Panc1 (cell line): ENCODE results near the gene CHCHD2. TPM values are rescaled to one million over a fixed set of nuclear protein-coding genes. Genes with fewer than 3 reads are reported as not detected.

ENCODE experiments used
- ATAC-seq: fragments of 200-7000 bp; cut with Tn5 transposase; 2 replicates; pipeline ENCODE4 v1.9.1; 2020; ENCODE audit warnings: mild to moderate bottlenecking, moderate library complexity
- BruUV-seq: library from RNA; stranded (reverse); fragments of 400-500 nt; replicated peaks from 2 replicates; lab custom pipeline; 2021; lab: Mats Ljungman, UMichigan
- CTCF ChIA-PET: fragments of 300-600 bp; sonication (Branson Sonifier 250); formaldehyde crosslinking; loops from one replicate; lab custom pipeline; 2022; ENCODE audit warnings: antibody characterized with exemption; lab: Charles Lee
- POLR2A ChIA-PET: fragments of 300-600 bp; sonication (Branson Sonifier 250); formaldehyde crosslinking; loops from one replicate; lab custom pipeline; 2022; ENCODE audit warnings: antibody characterized with exemption; lab: Charles Lee
- DNase-seq: peaks from one replicate; pipeline ENCODE4 v3.0.0-alpha.2; 2010; ENCODE audit warnings: low read depth, low spot score
- H3K27ac ChIP-seq: 2 replicates; pipeline ENCODE4 v1.5.1; 2011; ENCODE audit warnings: mild to moderate bottlenecking, low read length, inconsistent platforms
- H3K27me3 ChIP-seq: fragments of 200-500 bp; sonication (Bioruptor generic); 2 replicates; pipeline ENCODE4 v1.6.0; 2014; ENCODE audit warnings: low read length, inconsistent platforms; ENCODE audit not compliant: control insufficient read depth, insufficient read depth
- H3K36me3 ChIP-seq: fragments of 200-500 bp; sonication (Bioruptor generic); 2 replicates; pipeline ENCODE4 v1.5.1; 2014; ENCODE audit warnings: inconsistent platforms, mild to moderate bottlenecking, low read length, moderate library complexity; ENCODE audit not compliant: control insufficient read depth, insufficient read depth
- H3K4me1 ChIP-seq: 2 replicates; pipeline ENCODE4 v1.5.1; 2011; ENCODE audit warnings: inconsistent platforms, mild to moderate bottlenecking, low read length, moderate library complexity; ENCODE audit not compliant: control insufficient read depth, insufficient read depth
- H3K4me3 ChIP-seq, 2 experiments: 2 replicates each; pipeline ENCODE4 v1.5.1; 2011 to 2012; ENCODE audit warnings: low read depth in 2 of 2, low read length in 2 of 2, mild to moderate bottlenecking in 2 of 2, inconsistent platforms in 1 of 2, moderate library complexity in 1 of 2
- H3K9me3 ChIP-seq: fragments of 200-500 bp; sonication (Bioruptor generic); 2 replicates; pipeline ENCODE4 v1.5.1; 2014; ENCODE audit warnings: low read depth, mild to moderate bottlenecking, inconsistent platforms, low read length, moderate library complexity; ENCODE audit not compliant: control insufficient read depth, insufficient read depth
- POLR2AphosphoS5 ChIP-seq: IDR thresholded peaks from 2 replicates; pipeline ENCODE4 v1.6.1; 2012; ENCODE audit warnings: mild to moderate bottlenecking, low read depth, low read length, moderate library complexity
- SIN3A ChIP-seq: IDR thresholded peaks from 2 replicates; pipeline ENCODE4 v1.6.1; 2012; ENCODE audit warnings: low read depth, mild to moderate bottlenecking, low read length, moderate library complexity, borderline replicate concordance; ENCODE audit not compliant: insufficient read depth
- TCF7L2 ChIP-seq: IDR thresholded peaks from 2 replicates; pipeline ENCODE4 v1.6.1; 2011; ENCODE audit warnings: mild to moderate bottlenecking, low read depth, low read length, inconsistent platforms
- in situ Hi-C: cut with HindIII; loops from 2 replicates; pipeline ENCODE4 v1.10.0; 2016; ENCODE audit warnings: low sequenced_read_pairs, low pct_unique_long_range_greater_than_20kb
- intact Hi-C: fragments of 100-400 bp; cut with micrococcal nuclease; formaldehyde crosslinking; loops from one replicate; pipeline ENCODE4 v1.10.0; 2022; ENCODE audit not compliant: unreplicated experiment
- total RNA-seq: library from RNA; stranded (reverse); gene quantifications from one replicate; pipeline ENCODE4 v1.2.1, GENCODE V29; 2021; ENCODE audit not compliant: unreplicated experiment
- TF ChIP-seq, protein P1 (sequence below), 2 experiments: IDR thresholded peaks; 2 replicates each; pipeline ENCODE4 v1.6.1; 2011 to 2012; ENCODE audit warnings: low read depth in 2 of 2, control low read depth in 1 of 2, low read length in 1 of 2, mild to moderate bottlenecking in 1 of 2, moderate library complexity in 1 of 2; ENCODE audit not compliant: insufficient read depth in 1 of 2
- TF ChIP-seq, protein P2 (sequence below): fragments of 450-650 bp; IDR thresholded peaks from 2 replicates; pipeline ENCODE4 v1.5.1; 2017; ENCODE audit warnings: mild to moderate bottlenecking

The CHCHD2 gene
- total RNA-seq, 1 experiment from 2014 or later: 666 TPM

DNA sequence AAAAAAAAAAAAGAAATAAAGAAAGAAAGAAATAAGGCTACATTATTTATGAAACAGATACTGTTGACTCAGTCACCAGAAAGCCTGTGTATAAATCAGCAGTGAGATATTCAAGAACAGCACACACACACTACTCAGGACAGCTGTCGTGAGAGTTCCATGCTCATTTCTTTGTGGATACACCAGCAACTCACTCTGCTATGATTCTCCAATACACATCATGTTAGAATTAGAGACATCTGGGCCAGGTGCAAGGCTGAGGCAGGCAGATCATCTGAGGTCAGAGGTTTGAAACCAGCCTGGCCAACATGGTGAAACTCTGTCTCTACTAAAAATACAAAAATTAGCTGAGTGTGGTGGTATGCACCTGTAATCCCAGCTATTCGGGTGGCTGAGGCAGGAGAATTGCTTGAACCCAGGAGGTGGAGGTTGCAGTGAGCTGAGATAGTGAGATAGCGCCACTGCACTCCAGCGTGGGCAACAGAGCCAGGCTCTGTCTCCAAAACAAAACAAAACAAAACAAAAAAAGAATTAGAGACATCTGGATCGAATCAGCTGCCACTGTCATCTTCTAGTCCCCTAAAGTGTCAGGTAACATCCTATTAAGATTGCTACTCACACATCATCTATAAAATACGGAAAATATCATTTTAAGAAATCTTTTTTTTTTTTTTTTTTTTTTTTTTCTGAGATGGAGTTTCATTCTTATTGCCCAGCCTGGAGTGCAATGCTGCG lies 21.1 kb upstream of the CHCHD2 start:
- in situ Hi-C loops: no loop called here
- BruUV-seq: no TSS peak

DNA sequence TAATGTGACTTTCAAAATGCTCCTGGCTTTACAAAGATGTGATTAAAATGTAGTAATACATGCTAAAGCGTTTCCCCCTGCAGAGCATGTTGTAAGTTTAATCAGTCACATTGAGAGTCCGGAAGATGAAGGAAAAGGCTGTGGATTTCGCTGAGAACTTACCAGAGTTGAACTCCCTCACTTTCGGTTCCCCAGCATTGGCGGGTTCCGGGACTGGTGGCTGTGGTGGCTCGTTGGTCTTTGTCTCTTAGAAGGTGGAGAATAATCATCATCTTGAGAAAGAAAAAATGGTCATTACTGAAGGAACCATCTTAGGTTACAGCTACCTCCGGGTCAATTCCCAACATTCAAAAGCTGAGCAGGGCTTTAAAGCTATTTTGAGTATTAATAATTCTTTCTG lies 19.6 kb upstream of the CHCHD2 start:
- no peak overlapping the region for H3K27ac ChIP-seq
- TF ChIP-seq, protein P1, sequence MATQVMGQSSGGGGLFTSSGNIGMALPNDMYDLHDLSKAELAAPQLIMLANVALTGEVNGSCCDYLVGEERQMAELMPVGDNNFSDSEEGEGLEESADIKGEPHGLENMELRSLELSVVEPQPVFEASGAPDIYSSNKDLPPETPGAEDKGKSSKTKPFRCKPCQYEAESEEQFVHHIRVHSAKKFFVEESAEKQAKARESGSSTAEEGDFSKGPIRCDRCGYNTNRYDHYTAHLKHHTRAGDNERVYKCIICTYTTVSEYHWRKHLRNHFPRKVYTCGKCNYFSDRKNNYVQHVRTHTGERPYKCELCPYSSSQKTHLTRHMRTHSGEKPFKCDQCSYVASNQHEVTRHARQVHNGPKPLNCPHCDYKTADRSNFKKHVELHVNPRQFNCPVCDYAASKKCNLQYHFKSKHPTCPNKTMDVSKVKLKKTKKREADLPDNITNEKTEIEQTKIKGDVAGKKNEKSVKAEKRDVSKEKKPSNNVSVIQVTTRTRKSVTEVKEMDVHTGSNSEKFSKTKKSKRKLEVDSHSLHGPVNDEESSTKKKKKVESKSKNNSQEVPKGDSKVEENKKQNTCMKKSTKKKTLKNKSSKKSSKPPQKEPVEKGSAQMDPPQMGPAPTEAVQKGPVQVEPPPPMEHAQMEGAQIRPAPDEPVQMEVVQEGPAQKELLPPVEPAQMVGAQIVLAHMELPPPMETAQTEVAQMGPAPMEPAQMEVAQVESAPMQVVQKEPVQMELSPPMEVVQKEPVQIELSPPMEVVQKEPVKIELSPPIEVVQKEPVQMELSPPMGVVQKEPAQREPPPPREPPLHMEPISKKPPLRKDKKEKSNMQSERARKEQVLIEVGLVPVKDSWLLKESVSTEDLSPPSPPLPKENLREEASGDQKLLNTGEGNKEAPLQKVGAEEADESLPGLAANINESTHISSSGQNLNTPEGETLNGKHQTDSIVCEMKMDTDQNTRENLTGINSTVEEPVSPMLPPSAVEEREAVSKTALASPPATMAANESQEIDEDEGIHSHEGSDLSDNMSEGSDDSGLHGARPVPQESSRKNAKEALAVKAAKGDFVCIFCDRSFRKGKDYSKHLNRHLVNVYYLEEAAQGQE (IDR thresholded peaks at IDR 0.05; ENCODE audit: insufficient read depth in 1 of 2, low read depth in 2 of 2, low read length in 1 of 2): no peak
- TF ChIP-seq POLR2AphosphoS5: no peak
- ATAC-seq (no peak), DNase-seq (no peak)
- ChIA-PET POLR2A (no interaction called here), CTCF (no interaction called here)
- intact Hi-C loops (no loop called here), in situ Hi-C loops (no loop called here)
- H3K4me3 ChIP-seq: no peak overlapping the region
- no peaks in the 10 kb centered on the region for H3K27me3 ChIP-seq
- H3K4me1 ChIP-seq: no peaks in the 10 kb centered on the region
- BruUV-seq: no TSS peak
- H3K9me3 ChIP-seq: no peaks in the 10 kb centered on the region
- H3K36me3 ChIP-seq: no peaks in the 10 kb centered on the region

More for the DNA sequence above, 21.1 kb upstream of the CHCHD2 start:
- intact Hi-C loops: no loop called here
- Histone ChIP-seq H3K27me3 (no peaks in the 10 kb centered on the region), H3K9me3 (no peaks in the 10 kb centered on the region), H3K27ac (no peak overlapping the region), H3K36me3 (no peaks in the 10 kb centered on the region), H3K4me1 (no peaks in the 10 kb centered on the region), H3K4me3 (no peak overlapping the region)
- POLR2A ChIA-PET: no interaction called here
- no peak for DNase-seq
- TF ChIP-seq, protein P1 (IDR thresholded peaks at IDR 0.05; ENCODE audit: insufficient read depth in 1 of 2, low read depth in 2 of 2, low read length in 1 of 2): no peak
- CTCF ChIA-PET: no interaction called here
- ATAC-seq: no peak

DNA sequence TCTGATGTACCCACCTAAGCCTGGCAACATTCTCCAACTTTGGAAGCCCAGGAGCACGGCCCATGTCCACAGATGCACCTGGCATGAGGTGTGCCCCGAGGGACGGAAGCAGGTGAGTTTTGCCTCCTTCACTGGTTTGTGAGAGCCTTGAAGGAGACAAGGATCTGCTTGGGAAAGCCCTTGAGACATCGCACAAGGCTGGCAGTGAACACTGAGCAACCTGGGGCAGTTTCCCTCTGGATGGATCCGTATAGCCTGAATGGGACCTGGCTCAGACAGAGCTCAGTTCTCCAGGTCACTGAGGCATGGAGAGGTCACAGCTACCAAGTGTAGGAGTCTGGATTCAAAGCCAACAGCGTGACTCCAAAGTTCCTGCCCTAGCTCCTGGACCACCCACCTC lies 18.7 kb upstream of the CHCHD2 start:
- Histone ChIP-seq H3K36me3 (no peaks in the 10 kb centered on the region), H3K27me3 (no peaks in the 10 kb centered on the region), H3K4me3 (no peak overlapping the region), H3K4me1 (no peaks in the 10 kb centered on the region), H3K27ac (no peak overlapping the region), H3K9me3 (no peaks in the 10 kb centered on the region)
- in situ Hi-C loops: no loop called here
- 0 out of 2 replicates have a peak, but pooled peaks have one; percentile 34 for ATAC-seq
- CTCF ChIA-PET: no interaction called here
- intact Hi-C loops: no loop called here
- POLR2A ChIA-PET: no interaction called here
- BruUV-seq: no TSS peak
- no peak for DNase-seq
- no peak for TF ChIP-seq POLR2AphosphoS5
- TF ChIP-seq TCF7L2: no peak
- TF ChIP-seq SIN3A: no peak
- TF ChIP-seq, protein P1 (IDR thresholded peaks at IDR 0.05; ENCODE audit: insufficient read depth in 1 of 2, low read depth in 2 of 2, low read length in 1 of 2): no peak
- TF ChIP-seq, protein P2, sequence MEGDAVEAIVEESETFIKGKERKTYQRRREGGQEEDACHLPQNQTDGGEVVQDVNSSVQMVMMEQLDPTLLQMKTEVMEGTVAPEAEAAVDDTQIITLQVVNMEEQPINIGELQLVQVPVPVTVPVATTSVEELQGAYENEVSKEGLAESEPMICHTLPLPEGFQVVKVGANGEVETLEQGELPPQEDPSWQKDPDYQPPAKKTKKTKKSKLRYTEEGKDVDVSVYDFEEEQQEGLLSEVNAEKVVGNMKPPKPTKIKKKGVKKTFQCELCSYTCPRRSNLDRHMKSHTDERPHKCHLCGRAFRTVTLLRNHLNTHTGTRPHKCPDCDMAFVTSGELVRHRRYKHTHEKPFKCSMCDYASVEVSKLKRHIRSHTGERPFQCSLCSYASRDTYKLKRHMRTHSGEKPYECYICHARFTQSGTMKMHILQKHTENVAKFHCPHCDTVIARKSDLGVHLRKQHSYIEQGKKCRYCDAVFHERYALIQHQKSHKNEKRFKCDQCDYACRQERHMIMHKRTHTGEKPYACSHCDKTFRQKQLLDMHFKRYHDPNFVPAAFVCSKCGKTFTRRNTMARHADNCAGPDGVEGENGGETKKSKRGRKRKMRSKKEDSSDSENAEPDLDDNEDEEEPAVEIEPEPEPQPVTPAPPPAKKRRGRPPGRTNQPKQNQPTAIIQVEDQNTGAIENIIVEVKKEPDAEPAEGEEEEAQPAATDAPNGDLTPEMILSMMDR: no peak
